ENCODE measurements around the gene KCTD17. TPM values are rescaled to one million over a fixed set of nuclear protein-coding genes. Genes with fewer than 3 reads are reported as not detected.

Gene KCTD17
- total and polyA plus RNA-seq, 2 of the 13 experiments (the other 11 are each of a cell fraction or from before 2014, with no cell fraction given): 5.3 to 11.7 TPM

- Histone ChIP-seq H3K9ac (ENCODE audit: insufficient read depth, low read depth, low read length) (no peak overlapping the region), H3K4me1 (ENCODE audit: insufficient read depth, low read length) (0 out of 2 replicates have a peak, but pooled peaks cover 6% of the 10 kb centered on the region), H3K79me2 (ENCODE audit: insufficient read depth, low read length) (no peaks in the 10 kb centered on the region), H2AFZ (ENCODE audit: low read length) (no peak overlapping the region), H3K9me3 (ENCODE audit: low read length) (no peaks in the 10 kb centered on the region), H3K27me3 (ENCODE audit: control insufficient read depth in 1 of 2, insufficient read depth in 2 of 2, low read length in 2 of 2) (no peaks in the 10 kb centered on the region; a peak in 1 of 5 replicates), H3K36me3 (replicated peaks in 1 of 2; ENCODE audit: control insufficient read depth in 1 of 2, insufficient read depth in 2 of 2, low read length in 2 of 2) (no peaks in the 10 kb centered on the region), H3K4me3 (replicated peaks in 1 of 3; ENCODE audit: insufficient read depth in 1 of 3, low read depth in 2 of 3, low read length in 3 of 3) (no peak overlapping the region), H3K4me2 (ENCODE audit: low read depth, low read length) (no peak overlapping the region), H3K27ac (ENCODE audit: extremely low read length, insufficient read depth, low read length) (no peak overlapping the region), H4K20me1 (ENCODE audit: insufficient read depth, low read length) (no peaks in the 10 kb centered on the region)
- ChIA-PET POLR2A (no interaction called here), CTCF (ENCODE audit: low intra/inter-chr PET ratio, low total read pairs) (no interaction called here)
- in situ Hi-C loops (cut with HindIII; ENCODE audit: extremely low pct_ligation_motif_present, low pct_unique_long_range_greater_than_20kb): no loop called here
- TF ChIP-seq TFAP4 (IDR thresholded peaks at IDR 0.05; ENCODE audit: borderline replicate concordance, low read depth) (no peak), MLXIP (CRISPR knock-in tag; IDR thresholded peaks at IDR 0.05; ENCODE audit: borderline replicate concordance) (no peak), HMGXB3 (CRISPR knock-in tag; IDR thresholded peaks at IDR 0.05; ENCODE audit: borderline replicate concordance) (no peak)
- DNase-seq (ENCODE audit: low spot score) (no peak), FAIRE-seq (no peak), ATAC-seq (no peak)
- intact Hi-C loops (cut with micrococcal nuclease; ENCODE audit: unreplicated experiment): no loop called here
- WGBS (ENCODE audit: low lambda C conversion rate): 81% methylated on average over 5 of the region's 10 CpGs
- BruUV-seq (replicated peaks): no TSS peak
These were observed 30.8 kb downstream of the KCTD17 start for GRCh38 chr22:37082251-37082873.
